Skeletal muscle satellite cell (primary cell): ENCODE measurements around the gene PIGU.

Experiments used
- H3K27me3 ChIP-seq: 2 replicates; pipeline ENCODE4 v1.7.0; 2013; ENCODE audit warnings: low read length; ENCODE audit not compliant: control insufficient read depth, insufficient read depth
- H3K36me3 ChIP-seq: 2 replicates; pipeline ENCODE4 v1.7.0; 2013; ENCODE audit warnings: mild to moderate bottlenecking, control low read depth, low read length; ENCODE audit not compliant: insufficient read depth
- H3K4me1 ChIP-seq: 2 replicates; pipeline ENCODE4 v1.7.0; 2013; ENCODE audit warnings: low read length; ENCODE audit not compliant: control insufficient read depth, insufficient read depth
- H3K4me2 ChIP-seq: 2 replicates; pipeline ENCODE4 v1.7.0; 2013; ENCODE audit warnings: mild to moderate bottlenecking, low read length
- H3K4me3 ChIP-seq: 2 replicates; pipeline ENCODE4 v1.7.0; 2013; ENCODE audit warnings: low read length
- H3K9ac ChIP-seq: 2 replicates; pipeline ENCODE4 v1.7.0; 2013; ENCODE audit warnings: mild to moderate bottlenecking, low read depth, low read length, moderate library complexity
- H3K9me3 ChIP-seq: replicated peaks from 2 replicates; pipeline ENCODE4 v1.7.0; 2013; ENCODE audit warnings: mild to moderate bottlenecking, control low read depth, low read length

PIGU gene

DNA sequence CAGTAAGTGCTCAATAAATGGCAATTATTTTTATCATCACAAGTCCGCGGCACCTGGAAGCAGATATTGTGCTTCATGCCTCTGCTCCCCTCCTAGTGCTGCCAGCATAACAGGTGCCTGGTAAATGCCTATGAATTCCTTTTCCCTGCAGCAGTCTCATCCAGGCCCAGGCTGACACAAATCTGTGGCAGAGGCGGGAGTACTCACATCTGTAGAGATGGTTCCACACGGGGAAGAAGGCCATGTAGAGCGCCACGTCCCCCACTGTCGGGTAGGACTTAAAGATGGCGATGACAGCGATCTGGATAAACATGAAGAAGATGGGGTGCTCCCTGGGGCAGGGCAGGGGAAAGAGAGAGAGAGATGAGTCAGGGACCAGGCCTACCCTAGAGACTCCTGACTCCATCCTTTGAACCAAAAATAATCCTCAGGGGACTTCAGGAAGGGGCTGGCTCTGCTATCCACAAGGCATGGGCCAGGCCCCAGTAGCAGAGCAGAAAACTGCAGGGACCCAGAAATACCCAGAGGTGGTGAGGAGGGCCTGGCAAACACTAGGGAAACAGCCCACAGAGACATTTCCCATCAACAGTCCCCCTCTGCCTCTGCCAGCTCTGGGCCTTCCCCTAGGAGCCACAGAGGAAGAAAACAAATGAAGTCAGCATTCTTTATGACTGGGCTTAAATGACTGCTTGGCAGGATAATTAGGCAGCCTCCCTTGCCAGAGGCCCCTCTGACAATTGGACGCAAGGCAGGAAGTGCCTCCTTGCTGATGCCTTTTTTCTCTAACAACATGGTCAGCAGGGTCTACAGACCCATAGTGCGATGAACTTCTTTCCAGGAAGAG lies 95.3 kb downstream of the PIGU start:
- H3K27me3 ChIP-seq, result no peaks in the 10 kb centered on the region
- H3K9ac ChIP-seq, result peak overlapping the region; percentile 26
- no peak overlapping the region for H3K4me2 ChIP-seq
- H3K4me1 ChIP-seq, result peaks cover 41% of the 10 kb centered on the region
- no peaks in the 10 kb centered on the region for H3K9me3 ChIP-seq
- H3K4me3 ChIP-seq, result no peak overlapping the region
- peaks cover 6% of the 10 kb centered on the region for H3K36me3 ChIP-seq

DNA sequence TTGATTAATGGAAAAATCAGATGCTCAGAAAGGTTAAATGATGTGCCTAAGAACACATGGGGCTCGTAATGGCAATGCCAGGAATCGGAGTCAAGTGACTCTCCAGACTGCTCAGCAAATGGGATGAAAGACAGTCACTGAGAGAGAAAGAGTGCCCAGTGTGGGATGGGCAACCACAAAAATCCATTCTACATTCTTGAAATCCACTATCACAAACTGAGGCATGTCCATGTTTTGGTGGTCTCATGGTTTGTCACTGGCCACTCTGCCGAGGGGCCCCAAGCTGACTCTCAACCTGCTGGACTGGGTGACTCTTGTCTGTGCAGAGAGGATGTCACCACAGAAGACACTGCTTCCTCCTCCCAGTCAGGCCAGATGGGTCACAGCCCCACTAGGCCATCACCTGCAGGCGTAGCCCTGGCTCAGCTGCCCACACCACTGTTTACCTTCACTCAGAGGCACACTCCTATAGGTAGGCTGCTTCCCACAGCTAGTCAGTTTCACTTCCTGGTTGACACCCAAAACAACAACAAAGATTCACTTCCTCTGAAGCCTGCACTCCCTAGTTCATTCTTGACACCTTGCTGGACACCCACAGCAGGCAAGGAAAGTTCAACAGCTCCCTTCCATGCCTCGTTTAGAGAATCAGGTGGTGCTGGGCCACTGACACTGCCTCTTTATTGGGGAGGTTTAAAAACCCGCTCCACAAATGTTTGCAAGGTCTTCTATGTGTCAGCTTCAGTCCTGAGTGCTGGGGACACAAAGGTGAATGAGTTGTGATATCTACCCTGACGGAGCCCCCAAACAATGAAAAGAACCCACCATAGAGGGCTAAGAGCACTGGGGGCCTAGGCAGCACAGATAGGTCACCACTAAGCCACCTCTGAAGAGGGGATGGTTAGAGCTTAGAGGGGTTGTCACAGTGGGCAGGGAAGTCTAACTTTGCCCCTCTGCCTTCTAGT lies 96.6 kb downstream of the PIGU start:
- no peak overlapping the region for H3K4me3 ChIP-seq
- peaks cover 41% of the 10 kb centered on the region for H3K4me1 ChIP-seq
- H3K27me3 ChIP-seq, result no peaks in the 10 kb centered on the region
- H3K9ac ChIP-seq, result no peak overlapping the region
- no peak overlapping the region for H3K4me2 ChIP-seq
- no peaks in the 10 kb centered on the region for H3K9me3 ChIP-seq
- peaks cover 4% of the 10 kb centered on the region for H3K36me3 ChIP-seq

GRCh38 chr20:34579191-34579978 lies 97.5 kb downstream of the PIGU start:
- H3K27me3 ChIP-seq, result no peaks in the 10 kb centered on the region
- H3K9me3 ChIP-seq, result no peaks in the 10 kb centered on the region
- no peak overlapping the region for H3K9ac ChIP-seq
- no peaks in the 10 kb centered on the region for H3K36me3 ChIP-seq
- H3K4me2 ChIP-seq, result no peak overlapping the region
- H3K4me3 ChIP-seq, result no peak overlapping the region
- H3K4me1 ChIP-seq, result peaks cover 41% of the 10 kb centered on the region

- no peak overlapping the region for H3K9ac ChIP-seq
- peaks cover 39% of the 10 kb centered on the region for H3K4me1 ChIP-seq
- no peaks in the 10 kb centered on the region for H3K27me3 ChIP-seq
Measured at GRCh38 chr20:34578521-34578920, 98.4 kb downstream of the PIGU start.

DNA sequence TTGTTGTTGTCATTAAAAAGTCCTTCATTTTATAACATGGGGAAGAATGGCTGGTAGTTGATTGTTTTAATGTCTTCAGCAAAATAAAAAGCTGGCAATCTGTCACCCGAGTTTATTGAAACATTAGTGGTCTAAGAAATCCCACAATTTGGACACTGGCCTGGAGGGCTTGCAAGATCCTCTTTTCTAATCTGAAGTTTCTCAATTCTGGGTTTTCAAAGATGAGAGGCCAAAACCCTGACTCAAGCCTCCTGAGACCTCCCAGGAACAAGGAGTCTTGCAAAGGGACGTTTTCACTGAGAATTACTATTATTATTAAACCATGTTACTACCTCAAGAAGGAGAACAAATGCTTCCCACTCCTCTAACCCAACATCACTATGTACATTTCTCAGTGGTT lies 98.9 kb downstream of the PIGU start:
- no peaks in the 10 kb centered on the region for H3K27me3 ChIP-seq
- no peaks in the 10 kb centered on the region for H3K36me3 ChIP-seq
- H3K9me3 ChIP-seq, result no peaks in the 10 kb centered on the region
- peaks cover 34% of the 10 kb centered on the region for H3K4me1 ChIP-seq
- H3K4me3 ChIP-seq, result no peak overlapping the region
- no peak overlapping the region for H3K4me2 ChIP-seq
- no peak overlapping the region for H3K9ac ChIP-seq

More at GRCh38 chr20:34578521-34578920, 98.4 kb downstream of the PIGU start:
- Histone ChIP-seq H3K9me3 (no peaks in the 10 kb centered on the region), H3K4me2 (no peak overlapping the region), H3K36me3 (no peaks in the 10 kb centered on the region), H3K4me3 (no peak overlapping the region)

GRCh38 chr20:34577061-34577460 lies 99.8 kb downstream of the PIGU start:
- Histone ChIP-seq H3K4me1 (peaks cover 24% of the 10 kb centered on the region), H3K4me2 (no peak overlapping the region), H3K4me3 (no peak overlapping the region), H3K9ac (no peak overlapping the region), H3K27me3 (no peaks in the 10 kb centered on the region), H3K9me3 (no peaks in the 10 kb centered on the region), H3K36me3 (no peaks in the 10 kb centered on the region)

GRCh38 chr20:34575756-34576155 lies 101.1 kb downstream of the PIGU start:
- no peak overlapping the region for H3K4me3 ChIP-seq
- no peak overlapping the region for H3K9ac ChIP-seq
- H3K36me3 ChIP-seq, result no peaks in the 10 kb centered on the region
- no peaks in the 10 kb centered on the region for H3K27me3 ChIP-seq
- H3K4me1 ChIP-seq, result peaks cover 16% of the 10 kb centered on the region
- no peak overlapping the region for H3K4me2 ChIP-seq
- H3K9me3 ChIP-seq, result no peaks in the 10 kb centered on the region

GRCh38 chr20:34575271-34575670 lies 101.6 kb downstream of the PIGU start:
- H3K36me3 ChIP-seq, result no peaks in the 10 kb centered on the region
- H3K9ac ChIP-seq, result no peak overlapping the region
- H3K9me3 ChIP-seq, result no peaks in the 10 kb centered on the region
- peaks cover 15% of the 10 kb centered on the region for H3K4me1 ChIP-seq
- no peak overlapping the region for H3K4me2 ChIP-seq
- no peaks in the 10 kb centered on the region for H3K27me3 ChIP-seq
- H3K4me3 ChIP-seq, result no peak overlapping the region

- Histone ChIP-seq H3K36me3 (no peaks in the 10 kb centered on the region), H3K4me3 (no peak overlapping the region), H3K27me3 (no peaks in the 10 kb centered on the region), H3K9me3 (no peaks in the 10 kb centered on the region), H3K9ac (no peak overlapping the region), H3K4me2 (no peak overlapping the region), H3K4me1 (peaks cover 11% of the 10 kb centered on the region)
Measured at GRCh38 chr20:34574861-34575260, 102.0 kb downstream of the PIGU start.

GRCh38 chr20:34574426-34574825 lies 102.5 kb downstream of the PIGU start:
- H3K9me3 ChIP-seq, result no peaks in the 10 kb centered on the region
- H3K27me3 ChIP-seq, result no peaks in the 10 kb centered on the region
- no peaks in the 10 kb centered on the region for H3K36me3 ChIP-seq
- no peak overlapping the region for H3K9ac ChIP-seq
- H3K4me1 ChIP-seq, result peaks cover 7% of the 10 kb centered on the region
- no peak overlapping the region for H3K4me3 ChIP-seq
- H3K4me2 ChIP-seq, result no peak overlapping the region
